Upper lobe of right lung (tissue), 1 donor: ENCODE measurements around the gene TMEM161A. TPM values are rescaled to one million over a fixed set of nuclear protein-coding genes. Genes with fewer than 3 reads are reported as not detected.
"Not testable (repeated sequence)": the region's sequence is repeated elsewhere in the genome, so short reads cannot be mapped to it uniquely, and the experiment has no call there.

ENCODE experiments used
- ATAC-seq: fragments of 200-7000 bp; cut with Tn5 transposase; one replicate; pipeline ENCODE4 v1.9.1; 2020; ENCODE audit warnings: mild to moderate bottlenecking, moderate library complexity
- DNase-seq: peaks from one replicate; pipeline ENCODE4 v3.0.0-alpha.2; 2020
- H3K27ac ChIP-seq: fragments of 200-600 bp; one replicate; pipeline ENCODE4 v1.8.0; 2022
- H3K27me3 ChIP-seq: fragments of 200-600 bp; one replicate; pipeline ENCODE4 v1.8.0; 2022; ENCODE audit warnings: mild to moderate bottlenecking
- H3K36me3 ChIP-seq: fragments of 200-600 bp; one replicate; pipeline ENCODE4 v1.8.0; 2022
- H3K4me1 ChIP-seq: fragments of 200-600 bp; one replicate; pipeline ENCODE4 v1.8.0; 2022
- H3K4me3 ChIP-seq: fragments of 200-600 bp; one replicate; pipeline ENCODE4 v1.8.0; 2022; ENCODE audit warnings: mild to moderate bottlenecking
- H3K9me3 ChIP-seq: fragments of 200-600 bp; one replicate; pipeline ENCODE4 v1.8.0; 2022
- CTCF ChIP-seq: fragments of 200-600 bp; IDR thresholded peaks from one replicate; pipeline ENCODE4 v1.8.0; 2022; ENCODE audit warnings: antibody characterized with exemption
- intact Hi-C: fragments of 100-400 bp; cut with DNase I; formaldehyde crosslinking; loops from one replicate; pipeline ENCODE4 v1.11.0; 2022
- total RNA-seq: library from RNA; stranded (reverse); fragmentation: NEBNext Ultra II Directional; extraction: Animal tissue kit (Norgen Biotek cat#: 25700); gene quantifications from one replicate; pipeline ENCODE4 v1.2.1, GENCODE V29; 2021
- donor health status: DM: no; HTN: yes; CAD: no; lungs with severe emphysema.

Gene TMEM161A
- total RNA-seq, 1 donor from 2014 or later = 31.0 TPM

- peak overlapping the region; percentile 79 for H3K27ac ChIP-seq
- DNase-seq (no peak), ATAC-seq (peak; percentile 1)
- intact Hi-C loops = no loop called here
- TF ChIP-seq CTCF = no peak
- peaks cover 12% of the 10 kb centered on the region for H3K4me1 ChIP-seq
- no peaks in the 10 kb centered on the region for H3K36me3 ChIP-seq
- peak overlapping the region; percentile 88 for H3K4me3 ChIP-seq
- no peaks in the 10 kb centered on the region for H3K27me3 ChIP-seq
- H3K9me3 ChIP-seq = peaks cover 2% of the 10 kb centered on the region
Observed at GRCh38 chr19:19137556-19138108, 646 bp downstream of the TMEM161A start.

GRCh38 chr19:19135713-19136112, 2.6 kb downstream of the TMEM161A start:
- ATAC-seq, H3K36me3 ChIP-seq, H3K27me3 ChIP-seq, H3K9me3 ChIP-seq, H3K4me3 ChIP-seq, DNase-seq, H3K27ac ChIP-seq, intact Hi-C loops: not testable (repeated sequence)
- H3K4me1 ChIP-seq = peaks cover 12% of the 10 kb centered on the region

GRCh38 chr19:19134687-19135158, 3.6 kb downstream of the TMEM161A start:
- no peak overlapping the region for H3K27ac ChIP-seq
- H3K4me3 ChIP-seq = no peak overlapping the region
- no peaks in the 10 kb centered on the region for H3K36me3 ChIP-seq
- ATAC-seq = peak; percentile 56
- no peak for TF ChIP-seq CTCF
- peaks cover 12% of the 10 kb centered on the region for H3K4me1 ChIP-seq
- DNase-seq = peak; percentile 78
- H3K27me3 ChIP-seq = no peaks in the 10 kb centered on the region
- intact Hi-C loops = no loop called here
- H3K9me3 ChIP-seq = peaks cover 9% of the 10 kb centered on the region

- intact Hi-C loops = no loop called here
- no peak for TF ChIP-seq CTCF
- H3K27ac ChIP-seq = no peak overlapping the region
- no peak overlapping the region for H3K4me3 ChIP-seq
- no peaks in the 10 kb centered on the region for H3K36me3 ChIP-seq
- peaks cover 9% of the 10 kb centered on the region for H3K9me3 ChIP-seq
- peaks cover 8% of the 10 kb centered on the region for H3K4me1 ChIP-seq
- H3K27me3 ChIP-seq = no peaks in the 10 kb centered on the region
- ATAC-seq = no peak
- DNase-seq = no peak
Observed at GRCh38 chr19:19133985-19134384, 4.3 kb downstream of the TMEM161A start.

GRCh38 chr19:19132912-19133311, 5.4 kb downstream of the TMEM161A start:
- no peaks in the 10 kb centered on the region for H3K36me3 ChIP-seq
- ATAC-seq (no peak), DNase-seq (no peak)
- peaks cover 9% of the 10 kb centered on the region for H3K9me3 ChIP-seq
- no peak overlapping the region for H3K27ac ChIP-seq
- peaks cover 8% of the 10 kb centered on the region for H3K4me1 ChIP-seq
- no peak overlapping the region for H3K4me3 ChIP-seq
- TF ChIP-seq CTCF = no peak
- H3K27me3 ChIP-seq = no peaks in the 10 kb centered on the region
- intact Hi-C loops = no loop called here

- ATAC-seq (no peak), DNase-seq (no peak)
- Histone ChIP-seq H3K36me3 (no peaks in the 10 kb centered on the region), H3K9me3 (peaks cover 9% of the 10 kb centered on the region), H3K27ac (no peak overlapping the region), H3K4me3 (no peak overlapping the region), H3K27me3 (no peaks in the 10 kb centered on the region), H3K4me1 (no peaks in the 10 kb centered on the region)
- no peak for TF ChIP-seq CTCF
- intact Hi-C loops = no loop called here
Observed at GRCh38 chr19:19131989-19132388, 6.3 kb downstream of the TMEM161A start.
